HCT116 (cell line): ENCODE results near the gene SUPT3H.
"Not testable (repeated sequence)": the region's sequence is repeated elsewhere in the genome, so short reads cannot be mapped to it uniquely, and the experiment has no call there.

Experiments
- EGR1 ChIP-seq: IDR thresholded peaks from 2 replicates; pipeline ENCODE4 v1.6.1; 2012; ENCODE audit warnings: low read depth
- EZH2 ChIP-seq: fragments of 200-600 bp; sonication (generic); IDR thresholded peaks from 2 replicates; pipeline ENCODE4 v1.6.1; 2017; ENCODE audit warnings: antibody characterized with exemption, mixed run types
- FOSL1 ChIP-seq: IDR thresholded peaks from 2 replicates; pipeline ENCODE4 v1.6.1; 2012; ENCODE audit warnings: low read depth
- POLR2A ChIP-seq: IDR thresholded peaks from 2 replicates; pipeline ENCODE4 v1.7.0; 2011; ENCODE audit warnings: borderline replicate concordance; ENCODE audit not compliant: insufficient read depth, insufficient read length; ENCODE audit errors: extremely low read depth
- RAD21 ChIP-seq: IDR thresholded peaks from 2 replicates; pipeline ENCODE4 v1.6.1; 2012; ENCODE audit warnings: low read depth, mild to moderate bottlenecking
- SRF ChIP-seq: IDR thresholded peaks from 2 replicates; pipeline ENCODE4 v1.6.1; 2012; ENCODE audit warnings: low read depth
- TCF7L2 ChIP-seq: IDR thresholded peaks from 2 replicates; pipeline ENCODE4 v1.7.0; 2011; ENCODE audit warnings: borderline replicate concordance, inconsistent platforms; ENCODE audit not compliant: insufficient read depth, insufficient read length; ENCODE audit errors: extremely low read depth
- ZFX ChIP-seq: fragments of 450-650 bp; IDR thresholded peaks from 2 replicates; pipeline ENCODE4 v1.6.1; 2017
- ZNF274 ChIP-seq: fragments of 200-500 bp; sonication (Bioruptor generic); IDR thresholded peaks from 2 replicates; pipeline ENCODE4 v1.6.1; 2014; ENCODE audit warnings: mild to moderate bottlenecking, low read depth, low read length, inconsistent platforms
- TF ChIP-seq, protein P1 (sequence below), 3 experiments: fragments of 200-600 bp in 1 of 3; sonication (generic) in 1 of 3; IDR thresholded peaks in 2 of 3; conservative IDR thresholded peaks in 1 of 3; 2 replicates each; pipeline ENCODE4 v1.5.1; 2012 to 2017; ENCODE audit warnings: low read depth in 2 of 3, low read length in 2 of 3, antibody characterized with exemption in 1 of 3, borderline replicate concordance in 1 of 3, control low read depth in 1 of 3, mild to moderate bottlenecking in 1 of 3, mixed read lengths in 1 of 3, mixed run types in 1 of 3, moderate library complexity in 1 of 3; ENCODE audit not compliant: insufficient read depth in 1 of 3
- TF ChIP-seq, protein P2 (sequence below): IDR thresholded peaks from 2 replicates; pipeline ENCODE4 v1.6.1; 2012

DNA sequence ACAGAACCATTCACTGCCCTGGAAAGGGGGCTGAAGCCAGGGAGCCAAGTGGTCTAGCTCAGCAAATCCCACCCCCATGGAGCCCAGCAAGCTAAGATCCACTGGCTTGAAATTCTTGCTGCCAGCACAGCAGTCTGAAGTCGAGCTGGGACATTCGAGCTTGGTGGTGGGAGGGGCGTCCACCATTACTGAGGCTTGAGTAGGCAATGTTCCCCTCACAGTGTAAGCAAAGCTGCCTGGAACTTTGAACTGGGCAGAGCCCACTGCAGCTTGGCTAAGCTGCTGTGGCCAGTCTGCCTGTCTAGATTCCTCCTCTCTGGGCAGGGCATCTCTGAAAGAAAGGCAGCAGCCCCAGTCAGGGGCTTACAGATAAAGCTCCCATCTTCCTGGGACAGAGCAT is 498.7 kb downstream of the SUPT3H start:
- TF ChIP-seq, protein P1, sequence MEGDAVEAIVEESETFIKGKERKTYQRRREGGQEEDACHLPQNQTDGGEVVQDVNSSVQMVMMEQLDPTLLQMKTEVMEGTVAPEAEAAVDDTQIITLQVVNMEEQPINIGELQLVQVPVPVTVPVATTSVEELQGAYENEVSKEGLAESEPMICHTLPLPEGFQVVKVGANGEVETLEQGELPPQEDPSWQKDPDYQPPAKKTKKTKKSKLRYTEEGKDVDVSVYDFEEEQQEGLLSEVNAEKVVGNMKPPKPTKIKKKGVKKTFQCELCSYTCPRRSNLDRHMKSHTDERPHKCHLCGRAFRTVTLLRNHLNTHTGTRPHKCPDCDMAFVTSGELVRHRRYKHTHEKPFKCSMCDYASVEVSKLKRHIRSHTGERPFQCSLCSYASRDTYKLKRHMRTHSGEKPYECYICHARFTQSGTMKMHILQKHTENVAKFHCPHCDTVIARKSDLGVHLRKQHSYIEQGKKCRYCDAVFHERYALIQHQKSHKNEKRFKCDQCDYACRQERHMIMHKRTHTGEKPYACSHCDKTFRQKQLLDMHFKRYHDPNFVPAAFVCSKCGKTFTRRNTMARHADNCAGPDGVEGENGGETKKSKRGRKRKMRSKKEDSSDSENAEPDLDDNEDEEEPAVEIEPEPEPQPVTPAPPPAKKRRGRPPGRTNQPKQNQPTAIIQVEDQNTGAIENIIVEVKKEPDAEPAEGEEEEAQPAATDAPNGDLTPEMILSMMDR (IDR thresholded peaks at IDR 0.05 in 2 of 3, conservative IDR thresholded peaks at IDR 0.05 in 1 of 3; ENCODE audit: borderline replicate concordance in 1 of 3, insufficient read depth in 1 of 3, low read depth in 2 of 3, low read length in 2 of 3): not testable (repeated sequence)
- TF ChIP-seq POLR2A, SRF, ZNF274, TCF7L2, RAD21, EGR1, EZH2, FOSL1, ZFX: not testable (repeated sequence)
- TF ChIP-seq, protein P2, sequence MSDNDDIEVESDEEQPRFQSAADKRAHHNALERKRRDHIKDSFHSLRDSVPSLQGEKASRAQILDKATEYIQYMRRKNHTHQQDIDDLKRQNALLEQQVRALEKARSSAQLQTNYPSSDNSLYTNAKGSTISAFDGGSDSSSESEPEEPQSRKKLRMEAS: not testable (repeated sequence)
